Measurements from ENCODE around the gene SH3BP5L. TPM values are rescaled to one million over a fixed set of nuclear protein-coding genes. Genes with fewer than 3 reads are reported as not detected.

SH3BP5L gene
- total and polyA plus RNA-seq, 2 of the 13 experiments (the other 11 are each of a cell fraction or from before 2014, with no cell fraction given), result 10.3 to 14.9 TPM

- TF ChIP-seq PBX2 (CRISPR knock-in tag; IDR thresholded peaks at IDR 0.05), result no peak
- 0 out of 2 replicates have a peak, but pooled peaks have one; percentile 0 for TF ChIP-seq ARNT2 (CRISPR knock-in tag; IDR thresholded peaks at IDR 0.05; ENCODE audit: low read depth)
- 0 out of 2 replicates have a peak, but pooled peaks have one; percentile 34 for TF ChIP-seq FOXA3 (CRISPR knock-in tag; IDR thresholded peaks at IDR 0.05)
- TF ChIP-seq DNMT3B (CRISPR knock-in tag; conservative IDR thresholded peaks at IDR 0.05), result peak; percentile 69; the same call in 1 of the 2 replicates
- TF ChIP-seq ZNF672 (CRISPR knock-in tag; IDR thresholded peaks at IDR 0.05), result no peak
- TF ChIP-seq NONO (IDR thresholded peaks at IDR 0.05), result no peak
- 0 out of 2 replicates have a peak, but pooled peaks have one; percentile 8 for TF ChIP-seq NONO (CRISPR knock-in tag; conservative IDR thresholded peaks at IDR 0.05)
- TF ChIP-seq, protein P1, sequence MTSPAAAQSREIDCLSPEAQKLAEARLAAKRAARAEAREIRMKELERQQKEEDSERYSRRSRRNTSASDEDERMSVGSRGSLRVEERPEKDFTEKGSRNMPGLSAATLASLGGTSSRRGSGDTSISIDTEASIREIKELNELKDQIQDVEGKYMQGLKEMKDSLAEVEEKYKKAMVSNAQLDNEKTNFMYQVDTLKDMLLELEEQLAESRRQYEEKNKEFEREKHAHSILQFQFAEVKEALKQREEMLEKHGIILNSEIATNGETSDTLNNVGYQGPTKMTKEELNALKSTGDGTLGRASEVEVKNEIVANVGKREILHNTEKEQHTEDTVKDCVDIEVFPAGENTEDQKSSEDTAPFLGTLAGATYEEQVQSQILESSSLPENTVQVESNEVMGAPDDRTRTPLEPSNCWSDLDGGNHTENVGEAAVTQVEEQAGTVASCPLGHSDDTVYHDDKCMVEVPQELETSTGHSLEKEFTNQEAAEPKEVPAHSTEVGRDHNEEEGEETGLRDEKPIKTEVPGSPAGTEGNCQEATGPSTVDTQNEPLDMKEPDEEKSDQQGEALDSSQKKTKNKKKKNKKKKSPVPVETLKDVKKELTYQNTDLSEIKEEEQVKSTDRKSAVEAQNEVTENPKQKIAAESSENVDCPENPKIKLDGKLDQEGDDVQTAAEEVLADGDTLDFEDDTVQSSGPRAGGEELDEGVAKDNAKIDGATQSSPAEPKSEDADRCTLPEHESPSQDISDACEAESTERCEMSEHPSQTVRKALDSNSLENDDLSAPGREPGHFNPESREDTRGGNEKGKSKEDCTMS (CRISPR knock-in tag; conservative IDR thresholded peaks at IDR 0.05), result no peak
- TF ChIP-seq PAX8 (CRISPR knock-in tag; IDR thresholded peaks at IDR 0.05; ENCODE audit: borderline replicate concordance), result no peak
- TF ChIP-seq MZF1 (CRISPR knock-in tag; IDR thresholded peaks at IDR 0.05; ENCODE audit: borderline replicate concordance), result no peak
- TF ChIP-seq JUN (CRISPR knock-in tag; IDR thresholded peaks at IDR 0.05), result no peak
- no peak for TF ChIP-seq MIER3 (CRISPR knock-in tag; IDR thresholded peaks at IDR 0.05; ENCODE audit: borderline replicate concordance)
- no peak for TF ChIP-seq ZNF589 (CRISPR knock-in tag; conservative IDR thresholded peaks at IDR 0.05)
- TF ChIP-seq ATF1 (CRISPR knock-in tag; IDR thresholded peaks at IDR 0.05), result peak; percentile 88
- no peak for TF ChIP-seq ZBTB44 (CRISPR knock-in tag; IDR thresholded peaks at IDR 0.05)
- TF ChIP-seq SSRP1 (CRISPR knock-in tag; IDR thresholded peaks at IDR 0.05), result peak; percentile 97
- TF ChIP-seq, protein P2, sequence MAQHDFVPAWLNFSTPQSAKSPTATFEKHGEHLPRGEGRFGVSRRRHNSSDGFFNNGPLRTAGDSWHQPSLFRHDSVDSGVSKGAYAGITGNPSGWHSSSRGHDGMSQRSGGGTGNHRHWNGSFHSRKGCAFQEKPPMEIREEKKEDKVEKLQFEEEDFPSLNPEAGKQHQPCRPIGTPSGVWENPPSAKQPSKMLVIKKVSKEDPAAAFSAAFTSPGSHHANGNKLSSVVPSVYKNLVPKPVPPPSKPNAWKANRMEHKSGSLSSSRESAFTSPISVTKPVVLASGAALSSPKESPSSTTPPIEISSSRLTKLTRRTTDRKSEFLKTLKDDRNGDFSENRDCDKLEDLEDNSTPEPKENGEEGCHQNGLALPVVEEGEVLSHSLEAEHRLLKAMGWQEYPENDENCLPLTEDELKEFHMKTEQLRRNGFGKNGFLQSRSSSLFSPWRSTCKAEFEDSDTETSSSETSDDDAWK (CRISPR knock-in tag; IDR thresholded peaks at IDR 0.05), result no peak
- TF ChIP-seq HOXA5 (CRISPR knock-in tag; IDR thresholded peaks at IDR 0.05), result 0 out of 2 replicates have a peak, but pooled peaks have one; percentile 19
- TF ChIP-seq, protein P3, sequence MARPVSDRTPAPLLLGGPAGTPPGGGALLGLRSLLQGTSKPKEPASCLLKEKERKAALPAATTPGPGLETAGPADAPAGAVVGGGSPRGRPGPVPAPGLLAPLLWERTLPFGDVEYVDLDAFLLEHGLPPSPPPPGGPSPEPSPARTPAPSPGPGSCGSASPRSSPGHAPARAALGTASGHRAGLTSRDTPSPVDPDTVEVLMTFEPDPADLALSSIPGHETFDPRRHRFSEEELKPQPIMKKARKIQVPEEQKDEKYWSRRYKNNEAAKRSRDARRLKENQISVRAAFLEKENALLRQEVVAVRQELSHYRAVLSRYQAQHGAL (CRISPR knock-in tag; IDR thresholded peaks at IDR 0.05; ENCODE audit: not compliant biosample characterization), result no peak
- TF ChIP-seq ZFY (CRISPR knock-in tag; IDR thresholded peaks at IDR 0.05), result no peak
- TF ChIP-seq SRY (CRISPR knock-in tag; IDR thresholded peaks at IDR 0.05), result 0 out of 2 replicates have a peak, but pooled peaks have one; percentile 15
- TF ChIP-seq EED (CRISPR knock-in tag; IDR thresholded peaks at IDR 0.05), result no peak
- TF ChIP-seq CCDC6 (CRISPR knock-in tag; IDR thresholded peaks at IDR 0.05), result no peak
- no peak for TF ChIP-seq SIN3B (IDR thresholded peaks at IDR 0.05; ENCODE audit: low read length)
- TF ChIP-seq RCOR2 (CRISPR knock-in tag; IDR thresholded peaks at IDR 0.05), result no peak
- no peak for TF ChIP-seq CHCHD3 (CRISPR knock-in tag; IDR thresholded peaks at IDR 0.05)
These were observed 48.3 kb upstream of the SH3BP5L start (continued) for GRCh38 chr1:248873993-248874533.
